ENCODE measurements around the gene NABP2.
"Not testable (repeated sequence)": the region's sequence is repeated elsewhere in the genome, so short reads cannot be mapped to it uniquely, and the experiment has no call there.

Gene NABP2

DNA sequence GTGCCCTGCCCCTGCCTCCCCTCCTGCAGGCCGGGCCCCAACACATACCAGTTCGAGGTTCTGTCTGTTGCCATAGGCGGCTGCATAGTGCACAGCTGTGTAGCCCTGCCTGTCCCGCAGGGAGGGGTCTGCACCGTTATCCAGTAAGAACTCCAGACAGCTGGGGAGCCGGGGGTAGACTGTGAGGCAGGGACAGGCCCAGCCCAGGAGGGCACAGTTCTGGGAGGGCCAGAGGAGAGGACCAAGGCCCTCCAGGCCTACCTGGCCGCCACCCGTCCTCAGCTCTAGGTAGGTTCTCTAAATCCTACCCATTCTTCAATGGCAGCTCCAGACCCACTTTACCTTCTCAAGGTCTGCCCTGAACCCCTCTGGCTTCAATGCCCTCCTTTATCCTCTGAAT, 24.6 kb downstream of the NABP2 start:
- DNase-seq: no peak

- no peak for DNase-seq
Observed at GRCh38 chr12:56252649-56253048, 28.5 kb downstream of the NABP2 start.

DNA sequence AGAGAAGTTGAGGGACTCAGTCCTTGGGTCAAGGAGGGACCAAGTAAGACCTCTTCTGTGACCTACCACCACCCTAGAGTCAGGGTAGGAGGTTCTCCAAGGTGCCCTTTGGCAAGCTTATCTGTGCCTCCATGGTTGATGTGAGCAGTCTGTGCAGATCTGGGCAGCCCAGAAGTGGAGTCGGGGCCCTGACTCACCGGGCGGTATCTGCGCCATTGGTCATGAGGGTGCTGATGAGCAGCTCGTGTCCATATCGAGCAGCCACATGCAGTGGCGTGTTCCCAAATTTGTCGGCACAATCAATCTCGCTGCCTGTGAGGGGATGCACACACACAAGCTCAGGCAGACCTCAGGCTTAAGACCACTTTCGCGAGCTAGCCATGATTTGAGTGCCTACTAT, 28.9 kb downstream of the NABP2 start:
- DNase-seq: no peak

DNA sequence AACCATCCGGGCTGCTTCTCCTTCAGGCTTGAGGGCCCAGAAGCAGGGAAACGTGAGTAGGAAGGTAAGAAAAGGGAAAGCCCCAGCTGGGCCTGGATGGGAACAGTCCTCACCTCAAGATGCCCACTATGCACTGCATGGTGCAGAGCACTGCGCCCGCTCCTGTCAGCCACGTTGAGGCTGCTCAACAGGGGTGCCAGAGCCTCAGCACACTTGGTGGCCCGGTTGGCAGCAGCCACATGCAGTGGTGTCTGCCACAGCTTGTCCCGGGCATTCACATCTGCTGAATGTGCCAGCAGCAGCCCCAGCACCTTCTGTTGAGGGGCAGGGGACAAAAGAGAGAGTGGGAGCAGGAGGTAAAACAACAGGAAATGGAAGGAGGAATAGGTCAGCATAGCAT, 31.5 kb downstream of the NABP2 start:
- DNase-seq: no peak

GRCh38 chr12:56256326-56256960, 32.3 kb downstream of the NABP2 start:
- no peak for DNase-seq

- no peak for DNase-seq
Observed at GRCh38 chr12:56257071-56257470, 32.9 kb downstream of the NABP2 start.

GRCh38 chr12:56257491-56258067, 33.4 kb downstream of the NABP2 start:
- DNase-seq: no peak

- DNase-seq: peak; percentile 56
Observed at GRCh38 chr12:56258068-56258819, 34.1 kb downstream of the NABP2 start, which contains the start of gene ANKRD52. Gene ANKRD52 (minus strand): TSS chr12:56258384. CDS start chr12:56258269, 115 bp downstream.

GRCh38 chr12:56258820-56259183, 34.7 kb downstream of the NABP2 start:
- no peak for DNase-seq

DNA sequence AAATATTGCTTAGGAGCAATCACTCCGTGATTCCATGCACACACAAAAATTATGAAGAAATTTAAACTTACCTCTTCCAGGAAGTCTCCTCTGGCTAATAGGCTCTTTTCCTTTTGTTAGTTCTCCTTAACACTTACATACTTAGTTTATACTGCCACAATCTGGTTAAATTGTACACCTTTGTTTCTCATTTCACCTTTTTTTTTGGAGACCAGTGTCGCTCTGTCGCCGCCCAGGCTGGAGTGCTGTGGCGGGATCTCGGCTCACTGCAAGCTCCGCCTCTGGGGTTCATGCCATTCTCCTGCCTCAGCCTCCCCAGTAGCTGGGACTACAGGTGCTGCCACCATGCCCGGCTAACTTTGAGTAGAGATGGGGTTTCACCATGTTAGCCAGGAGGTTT, 36.2 kb downstream of the NABP2 start:
- DNase-seq: no peak

DNA sequence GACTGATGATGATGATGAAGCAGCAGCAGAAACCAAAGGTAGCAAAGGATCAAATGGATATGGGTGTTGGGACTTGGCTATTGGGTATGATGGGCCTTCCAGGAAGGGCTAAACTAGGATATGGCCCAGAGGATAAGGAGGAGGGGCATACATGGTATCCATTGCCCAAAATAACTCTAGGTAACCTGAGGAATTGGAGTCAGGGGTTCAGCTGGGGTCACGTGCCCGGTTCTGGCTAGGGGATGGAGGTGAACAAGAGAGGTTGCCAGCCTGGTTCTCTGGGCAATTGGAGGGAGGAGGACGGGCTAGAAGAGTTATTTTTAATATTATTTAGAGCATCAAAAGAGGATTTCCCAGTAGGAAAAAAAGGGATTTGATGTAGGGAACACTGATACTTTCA, 36.8 kb downstream of the NABP2 start:
- DNase-seq: no peak

- DNase-seq: no peak
Observed at GRCh38 chr12:56261503-56262232, 37.5 kb downstream of the NABP2 start.

GRCh38 chr12:56262955-56263354, 38.8 kb downstream of the NABP2 start:
- DNase-seq: not testable (repeated sequence)

- not testable (repeated sequence) for DNase-seq
Observed at GRCh38 chr12:56266068-56266692, 42.0 kb downstream of the NABP2 start.

DNA sequence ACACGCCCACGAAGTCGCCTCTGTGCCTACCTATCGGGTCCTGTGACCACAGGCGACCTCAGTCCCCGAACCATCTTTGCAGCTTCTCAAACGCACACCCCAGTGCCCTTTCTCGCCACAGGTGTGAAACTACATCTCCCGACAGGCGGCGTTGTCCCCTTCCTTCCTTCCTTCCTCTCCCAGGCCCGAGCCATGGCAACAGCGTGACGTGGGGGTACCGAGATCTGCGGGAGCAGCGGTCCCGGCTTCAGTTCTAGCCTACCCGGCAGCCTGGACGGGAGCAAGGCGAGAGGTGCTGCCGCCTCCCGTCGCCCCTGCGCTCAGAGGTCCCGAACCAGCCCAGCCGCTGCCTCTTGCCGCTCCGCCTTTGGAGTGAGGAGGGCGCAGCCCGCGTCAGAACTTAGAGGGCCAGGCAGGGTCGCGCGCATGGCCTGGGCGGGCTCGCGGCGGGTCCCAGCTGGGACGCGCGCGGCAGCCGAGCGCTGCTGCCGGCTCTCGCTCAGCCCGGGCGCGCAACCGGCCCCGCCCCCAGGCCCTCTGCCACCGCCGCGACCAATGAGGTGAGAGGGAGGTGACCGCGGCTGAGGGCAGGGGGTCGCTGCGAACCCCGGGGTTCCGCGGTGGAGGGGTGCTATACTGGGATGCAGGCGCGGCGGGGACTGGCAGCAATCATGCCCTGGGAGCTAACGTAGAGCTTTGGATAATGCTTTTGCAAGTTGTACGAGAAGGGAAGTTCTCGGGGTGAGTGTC, 42.7 kb downstream of the NABP2 start, which contains the start of gene COQ10A:
Gene COQ10A (plus strand): TSS at position 250 of the 750 bp plus-strand sequence. CDS start 177 bp downstream, at position 427.
- DNase-seq: peak; percentile 83

- no peak for DNase-seq
Observed at GRCh38 chr12:56267443-56268071, 43.4 kb downstream of the NABP2 start.

DNA sequence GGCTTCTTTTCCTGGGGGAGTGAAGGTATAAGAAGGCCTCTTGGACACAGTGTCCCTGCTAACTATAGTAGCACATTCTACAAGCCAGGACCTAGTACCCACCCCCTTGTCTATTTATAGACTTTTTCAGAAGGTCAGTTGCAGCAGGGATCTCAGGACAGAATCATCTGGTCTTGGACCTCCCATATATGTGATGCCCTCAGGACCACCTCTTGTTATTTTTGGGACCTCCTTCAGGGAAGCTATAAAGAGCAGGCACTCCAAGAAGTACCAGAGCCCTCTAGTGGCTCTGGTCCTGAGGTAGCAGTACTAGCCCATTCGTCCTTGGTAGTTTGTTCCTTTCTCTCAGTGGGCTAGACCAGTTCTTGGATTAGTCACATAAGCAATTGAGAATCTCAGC, 46.9 kb downstream of the NABP2 start:
- DNase-seq: peak; percentile 6

- not testable (repeated sequence) for DNase-seq
Observed at GRCh38 chr12:56272468-56272867, 48.3 kb downstream of the NABP2 start.

DNA sequence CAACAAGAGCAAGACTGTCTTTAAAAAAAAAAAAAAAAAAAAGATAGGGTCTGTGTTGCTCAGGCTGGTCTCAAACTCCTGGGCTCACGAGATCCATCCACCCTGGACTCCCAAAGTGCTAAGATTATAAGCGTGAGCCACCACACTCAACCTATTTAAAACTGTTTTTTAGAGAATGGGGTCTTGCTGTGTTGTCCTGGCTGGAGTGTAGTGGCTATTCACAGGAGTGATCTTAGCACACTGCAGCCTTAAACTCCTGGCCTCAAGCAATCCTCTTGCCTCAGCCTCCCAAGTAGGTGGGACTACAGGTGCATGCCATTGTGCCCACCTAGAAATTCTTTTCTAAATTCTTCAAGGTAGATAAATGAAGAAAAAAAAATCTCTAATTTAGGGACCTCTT, 50.2 kb downstream of the NABP2 start:
- no peak for DNase-seq

- no peak for DNase-seq
Observed at GRCh38 chr12:56278905-56279304, 54.8 kb downstream of the NABP2 start.

Measured in NCI-H2227 treated with DMSO at 0.1 percent for 48 hours (cell line).